Thyroid gland (tissue), 4 donors: Measurements from ENCODE around the gene PIGBOS1. TPM values are rescaled to one million over a fixed set of nuclear protein-coding genes. Genes with fewer than 3 reads are reported as not detected.

Experiments
- DNase-seq, 2 donors: peaks; one replicate each; pipeline ENCODE4 v3.0.0-alpha.2; 2019
- H3K27ac ChIP-seq, 3 donors: fragments of 200-600 bp; sonication (generic); 1 replicate in 2 of 3; 2 replicates in 1 of 3; pipeline ENCODE4 v1.5.1; 2016 to 2019; ENCODE audit warnings: mild to moderate bottlenecking in 1 of 3, moderate library complexity in 1 of 3
- H3K27me3 ChIP-seq: fragments of 200-600 bp; sonication (generic); one replicate; pipeline ENCODE4 v1.5.1; 2019
- H3K36me3 ChIP-seq, 2 donors: fragments of 200-600 bp; sonication (generic); one replicate each; pipeline ENCODE4 v1.5.1; 2016 to 2019
- H3K4me1 ChIP-seq, 2 donors: fragments of 200-600 bp; sonication (generic); one replicate each; pipeline ENCODE4 v1.5.1; 2017 to 2019
- H3K4me3 ChIP-seq, 3 donors: fragments of 200-600 bp; sonication (generic); replicated peaks in 1 of 3; 1 replicate in 2 of 3; 2 replicates in 1 of 3; pipeline ENCODE4 v1.5.1; 2016; ENCODE audit warnings: mild to moderate bottlenecking in 1 of 3
- H3K9me3 ChIP-seq: fragments of 200-600 bp; sonication (generic); one replicate; pipeline ENCODE4 v1.5.1; 2017
- CTCF ChIP-seq, 6 experiments: fragments of 200-600 bp in 3 of 6; fragments of 450-650 bp in 3 of 6; sonication (generic) in 3 of 6; IDR thresholded peaks; one replicate each; pipeline ENCODE4 v1.5.1; 2016 to 2019; ENCODE audit warnings: antibody characterized with exemption in 6 of 6, mild to moderate bottlenecking in 2 of 6, inconsistent platforms in 1 of 6, moderate library complexity in 1 of 6
- POLR2A ChIP-seq, 2 donors: fragments of 450-650 bp; IDR thresholded peaks; one replicate each; pipeline ENCODE4 v1.6.1; 2017; ENCODE audit warnings: antibody characterized with exemption in 2 of 2, mild to moderate bottlenecking in 2 of 2, moderate library complexity in 1 of 2
- WGBS, 2 donors: methylation state at CpG; one replicate each; pipeline ENCODE4 v1.1.5; 2017; 5-methylcytosine and 5-hydroxymethylcytosine counted together
- intact Hi-C: fragments of 100-400 bp; cut with DNase I; formaldehyde crosslinking; loops from one replicate; pipeline ENCODE4 v1.15.1; 2023
- total RNA-seq, 4 donors: library from RNA; depleted of rRNA; stranded (reverse); fragments of >200 nt; gene quantifications; one replicate each; pipeline ENCODE4 v1.2.3, GENCODE V29; 2016

The PIGBOS1 gene
- total RNA-seq, 4 donors from 2014 or later, result 16.9 to 32.3 (median 21.6) TPM

GRCh38 chr15:55267401-55268175 is 51.3 kb downstream of the PIGBOS1 start:
- 79 to 82% methylated on average over 10 of the region's 10 CpGs for WGBS, 2 donors
- H3K27ac ChIP-seq, result no peak overlapping the region
- no peaks in the 10 kb centered on the region for H3K36me3 ChIP-seq

More at GRCh38 chr15:55267401-55268175, 51.3 kb downstream of the PIGBOS1 start:
- Histone ChIP-seq H3K4me3 (no peak overlapping the region), H3K4me1 (peaks cover 10 to 11% of the 10 kb centered on the region in 2 donors), H3K9me3 (no peaks in the 10 kb centered on the region), H3K27me3 (no peaks in the 10 kb centered on the region)
- intact Hi-C loops, result no loop called here
- TF ChIP-seq POLR2A (IDR thresholded peaks at IDR 0.05) (no peak), CTCF (IDR thresholded peaks at IDR 0.05) (no peak)
- peak; percentile 20 to 30 for DNase-seq

Other genes with a start within 250 kb of the PIGBOS1 start
- 100 to 1,000 TPM in 1 of 4 donors, 10 to 100 TPM in 3; 42.4 to 127 (median 70.3) TPM for gene RSL24D1, start 122.2 kb downstream of the PIGBOS1 start, total RNA-seq
- gene RAB27A, start 29.3 kb downstream of the PIGBOS1 start, total RNA-seq, result 10 to 100 TPM; 14.7 to 35.6 (median 26.4) TPM
- gene PIGB, start 99 bp upstream of the PIGBOS1 start, total RNA-seq, result 10 to 100 TPM; 12.9 to 29.4 (median 24.1) TPM
- gene CCPG1, start 89.2 kb upstream of the PIGBOS1 start, total RNA-seq, result 100 to 1,000 TPM; 100 to 130 (median 111) TPM
- 1 to 10 TPM; 1.2 to 5.7 (median 2.7) TPM for gene PIERCE2, start 89.4 kb upstream of the PIGBOS1 start, total RNA-seq
- 10 to 100 TPM; 10.3 to 16.3 (median 12.9) TPM for gene DNAAF4, start 189.1 kb upstream of the PIGBOS1 start, total RNA-seq